Right atrium auricular region (tissue), 2 donors: ENCODE measurements around the gene STK16. TPM values are rescaled to one million over a fixed set of nuclear protein-coding genes. Genes with fewer than 3 reads are reported as not detected.

ENCODE experiments used
- DNase-seq: peaks from one replicate; pipeline ENCODE4 v3.0.0-alpha.2; 2019; ENCODE audit warnings: low spot score
- H3K27ac ChIP-seq, 2 donors: fragments of 200-600 bp; sonication (generic); 1 replicate in 1 of 2; 2 replicates in 1 of 2; pipeline ENCODE4 v1.5.1; 2016 to 2019
- H3K27me3 ChIP-seq, 2 donors: fragments of 200-600 bp; sonication (generic); one replicate each; pipeline versions ENCODE4 v1.5.1 to v1.6.0; 2017 to 2019
- H3K36me3 ChIP-seq: fragments of 200-600 bp; sonication (generic); one replicate; pipeline ENCODE4 v1.5.1; 2016
- H3K4me1 ChIP-seq, 2 donors: fragments of 200-600 bp; sonication (generic); one replicate each; pipeline versions ENCODE4 v1.5.1 to v1.6.0; 2017 to 2019
- H3K4me3 ChIP-seq, 2 donors: fragments of 200-600 bp; sonication (generic); 1 replicate in 1 of 2; 2 replicates in 1 of 2; pipeline ENCODE4 v1.5.1; 2017 to 2019; ENCODE audit warnings: mild to moderate bottlenecking in 1 of 2, moderate library complexity in 1 of 2
- H3K9me3 ChIP-seq, 2 donors: fragments of 200-600 bp; sonication (generic); one replicate each; pipeline ENCODE4 v1.5.1; 2019
- CTCF ChIP-seq, 2 donors: fragments of 200-600 bp; sonication (generic); IDR thresholded peaks; one replicate each; pipeline ENCODE4 v1.5.1; 2019; ENCODE audit warnings: antibody characterized with exemption in 2 of 2
- total RNA-seq, 2 donors: library from RNA; depleted of rRNA; stranded (reverse); fragments of >200 nt; gene quantifications; one replicate each; pipeline ENCODE4 v1.1.0, GENCODE V29; 2016

Gene STK16
- total RNA-seq, 2 donors from 2014 or later: 7.0 to 9.0 TPM

GRCh38 chr2:219218217-219218731 lies 27.0 kb upstream of the STK16 start:
- Histone ChIP-seq H3K4me3 (peak overlapping the region; percentile 41 to 63), H3K36me3 (peaks cover 65% of the 10 kb centered on the region), H3K4me1 (peaks cover 0 to 37% of the 10 kb centered on the region in 2 donors), H3K9me3 (no peaks in the 10 kb centered on the region), H3K27ac (peak overlapping the region; percentile 90 to 96), H3K27me3 (no peaks in the 10 kb centered on the region)
- DNase-seq: peak; percentile 80
- TF ChIP-seq CTCF (IDR thresholded peaks at IDR 0.05): no peak

- peaks cover 65% of the 10 kb centered on the region for H3K36me3 ChIP-seq
- peak; percentile 99 for DNase-seq
- no peaks in the 10 kb centered on the region for H3K9me3 ChIP-seq
- H3K4me1 ChIP-seq: peaks cover 0 to 37% of the 10 kb centered on the region in 2 donors
- TF ChIP-seq CTCF (IDR thresholded peaks at IDR 0.05): no peak
- peak within 1 kb of the TSS; percentile 41 to 63 for H3K4me3 ChIP-seq
- no peaks in the 10 kb centered on the region for H3K27me3 ChIP-seq
- H3K27ac ChIP-seq: peak within 1 kb of the TSS; percentile 90 to 96
Observed at GRCh38 chr2:219218732-219219701, 26.3 kb upstream of the STK16 start, which contains the start of gene ABCB6. TSS of gene ABCB6 (minus strand) at chr2:219218958. CDS start at chr2:219218673, 285 bp downstream.

GRCh38 chr2:219219784-219220532 lies 25.3 kb upstream of the STK16 start:
- DNase-seq: no peak
- peaks cover 0 to 37% of the 10 kb centered on the region in 2 donors for H3K4me1 ChIP-seq

GRCh38 chr2:219220652-219221402 lies 24.5 kb upstream of the STK16 start:
- DNase-seq: no peak
- H3K36me3 ChIP-seq: peaks cover 68% of the 10 kb centered on the region
- no peak for TF ChIP-seq CTCF (IDR thresholded peaks at IDR 0.05)
- H3K9me3 ChIP-seq: no peaks in the 10 kb centered on the region
- no peak overlapping the region for H3K27ac ChIP-seq
- H3K4me3 ChIP-seq: no peak overlapping the region
- H3K4me1 ChIP-seq: peaks cover 0 to 37% of the 10 kb centered on the region in 2 donors
- no peaks in the 10 kb centered on the region for H3K27me3 ChIP-seq

More at GRCh38 chr2:219219784-219220532, 25.3 kb upstream of the STK16 start:
- Histone ChIP-seq H3K27me3 (no peaks in the 10 kb centered on the region), H3K27ac (peak overlapping the region in 1 of 2 donors; percentile 90), H3K4me3 (no peak overlapping the region), H3K36me3 (peaks cover 65% of the 10 kb centered on the region), H3K9me3 (no peaks in the 10 kb centered on the region)
- TF ChIP-seq CTCF (IDR thresholded peaks at IDR 0.05): no peak

- DNase-seq: no peak
- H3K27ac ChIP-seq: no peak overlapping the region
- H3K4me1 ChIP-seq: peaks cover 0 to 27% of the 10 kb centered on the region in 2 donors
- H3K9me3 ChIP-seq: no peaks in the 10 kb centered on the region
- H3K27me3 ChIP-seq: no peaks in the 10 kb centered on the region
- no peak overlapping the region for H3K4me3 ChIP-seq
- H3K36me3 ChIP-seq: peaks cover 68% of the 10 kb centered on the region
- no peak for TF ChIP-seq CTCF (IDR thresholded peaks at IDR 0.05)
Observed at GRCh38 chr2:219221957-219222518, 23.2 kb upstream of the STK16 start.
